Stimulated activated CD4-positive, alpha-beta T cell treated with anti-CD3 and anti-CD28 coated beads, TNF-alpha, amount 100 ng/mL, for 48 hours (primary cell): ENCODE data around the gene ENO2.

Source experiments
- DNase-seq, 3 donors: peaks; one replicate each; pipeline ENCODE4 v3.0.0-alpha.2; 2020; ENCODE audit warnings: low read depth in 3 of 3

Gene ENO2

DNA sequence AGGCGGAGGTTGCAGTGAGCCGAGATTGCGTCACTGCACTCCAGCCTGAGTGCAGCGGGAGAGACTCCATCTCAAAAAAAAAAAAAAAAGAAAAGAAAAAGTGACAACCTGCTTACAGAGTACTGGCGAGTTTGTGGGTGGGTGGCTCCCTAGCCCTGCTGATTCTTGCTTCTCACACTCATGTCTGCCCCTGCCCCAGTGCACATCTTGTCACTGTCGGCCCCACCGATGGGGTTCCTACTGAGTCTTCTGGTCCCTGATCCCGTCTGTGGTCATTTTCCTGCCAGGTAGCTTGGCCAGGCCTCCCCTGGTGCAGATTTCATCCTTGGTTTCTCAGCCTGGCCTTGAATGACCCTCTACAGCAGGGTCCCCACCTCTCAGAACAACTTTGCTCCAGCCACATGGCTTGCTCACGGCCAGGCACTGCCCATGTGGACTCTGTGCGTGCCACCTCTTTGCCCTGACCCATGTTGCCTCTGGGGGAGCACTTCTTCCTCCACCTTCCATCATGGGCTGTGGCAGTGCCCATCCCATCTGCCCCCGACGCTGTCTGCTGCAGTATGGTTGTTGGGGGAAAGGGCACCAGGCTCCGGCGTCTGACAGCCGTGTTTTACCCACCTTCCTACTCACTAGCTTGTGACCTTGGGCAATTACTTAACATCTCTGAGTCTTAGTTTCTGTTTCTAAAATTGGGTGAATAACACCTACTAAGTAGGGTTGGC lies 34.7 kb downstream of the ENO2 start:
- DNase-seq = no peak

DNA sequence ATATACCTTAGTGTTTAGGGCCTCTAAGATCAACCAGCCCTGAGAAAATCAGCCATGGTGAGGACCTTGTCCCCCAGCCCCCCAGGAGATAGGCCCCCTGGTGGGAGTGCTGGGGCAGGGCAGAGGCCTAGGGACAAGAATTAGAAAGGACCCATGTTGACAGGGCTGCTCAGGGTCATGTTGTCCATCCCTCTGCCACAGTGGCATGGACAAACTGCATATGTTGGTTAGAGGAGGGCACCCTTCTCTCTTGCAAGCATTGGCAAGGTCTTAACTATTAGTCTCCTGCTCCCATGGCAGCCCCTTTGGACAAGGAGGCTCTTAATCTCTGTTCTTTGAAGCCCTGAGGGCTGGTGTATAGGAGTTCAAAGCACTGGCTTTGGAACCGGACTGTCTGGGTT lies 36.0 kb downstream of the ENO2 start:
- DNase-seq = no peak

DNA sequence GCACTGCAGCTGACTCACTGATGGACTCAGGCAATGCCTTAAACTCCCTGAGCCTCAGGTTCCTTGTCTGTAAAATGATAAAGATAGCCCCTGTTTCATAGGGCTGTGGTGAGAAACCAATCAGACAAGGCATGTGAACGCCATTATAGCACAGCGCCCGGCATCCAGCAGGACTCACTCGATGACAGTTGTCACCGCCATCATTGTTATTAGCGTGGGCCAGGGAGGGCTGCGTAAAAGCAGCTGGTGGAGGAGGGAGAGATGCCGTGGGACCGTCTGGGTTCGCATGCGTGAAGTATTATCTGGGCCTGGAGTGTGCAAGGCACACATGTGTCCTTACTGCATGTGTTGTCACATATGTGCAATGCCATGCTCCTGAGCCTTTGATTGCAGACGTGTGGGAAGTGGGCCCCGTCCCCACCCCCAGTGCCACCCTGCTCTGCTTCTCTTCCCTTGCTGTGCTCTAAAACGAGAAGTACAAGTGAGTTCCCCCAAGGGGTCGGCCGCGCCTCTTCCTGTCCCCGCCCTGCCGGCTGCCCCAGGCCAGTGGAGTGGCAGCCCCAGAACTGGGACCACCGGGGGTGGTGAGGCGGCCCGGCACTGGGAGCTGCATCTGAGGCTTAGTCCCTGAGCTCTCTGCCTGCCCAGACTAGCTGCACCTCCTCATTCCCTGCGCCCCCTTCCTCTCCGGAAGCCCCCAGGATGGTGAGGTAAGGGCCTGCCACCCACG lies 36.6 kb downstream of the ENO2 start, which contains the start of gene PTPN6:
Gene PTPN6 (plus strand): TSS at position 546 of the 730 bp plus-strand sequence. CDS start 157 bp downstream, at position 703.
- DNase-seq = no peak

DNA sequence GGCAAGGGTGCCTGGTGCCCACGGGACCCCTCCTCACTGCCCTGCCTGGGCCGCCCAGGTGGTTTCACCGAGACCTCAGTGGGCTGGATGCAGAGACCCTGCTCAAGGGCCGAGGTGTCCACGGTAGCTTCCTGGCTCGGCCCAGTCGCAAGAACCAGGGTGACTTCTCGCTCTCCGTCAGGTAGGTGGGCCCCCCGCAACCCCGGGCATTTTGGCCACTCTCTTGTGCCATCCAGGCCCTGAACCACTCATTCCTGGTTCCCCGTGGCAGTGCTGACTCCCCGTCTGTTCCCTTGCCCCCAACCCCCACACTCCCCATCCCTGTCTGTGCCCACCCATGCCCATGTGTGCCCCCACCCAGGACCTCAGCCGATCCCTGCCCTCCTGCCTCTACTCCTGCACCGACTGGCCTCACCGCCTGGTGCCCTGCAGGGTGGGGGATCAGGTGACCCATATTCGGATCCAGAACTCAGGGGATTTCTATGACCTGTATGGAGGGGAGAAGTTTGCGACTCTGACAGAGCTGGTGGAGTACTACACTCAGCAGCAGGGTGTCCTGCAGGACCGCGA lies 37.3 kb downstream of the ENO2 start:
- no peak for DNase-seq

DNA sequence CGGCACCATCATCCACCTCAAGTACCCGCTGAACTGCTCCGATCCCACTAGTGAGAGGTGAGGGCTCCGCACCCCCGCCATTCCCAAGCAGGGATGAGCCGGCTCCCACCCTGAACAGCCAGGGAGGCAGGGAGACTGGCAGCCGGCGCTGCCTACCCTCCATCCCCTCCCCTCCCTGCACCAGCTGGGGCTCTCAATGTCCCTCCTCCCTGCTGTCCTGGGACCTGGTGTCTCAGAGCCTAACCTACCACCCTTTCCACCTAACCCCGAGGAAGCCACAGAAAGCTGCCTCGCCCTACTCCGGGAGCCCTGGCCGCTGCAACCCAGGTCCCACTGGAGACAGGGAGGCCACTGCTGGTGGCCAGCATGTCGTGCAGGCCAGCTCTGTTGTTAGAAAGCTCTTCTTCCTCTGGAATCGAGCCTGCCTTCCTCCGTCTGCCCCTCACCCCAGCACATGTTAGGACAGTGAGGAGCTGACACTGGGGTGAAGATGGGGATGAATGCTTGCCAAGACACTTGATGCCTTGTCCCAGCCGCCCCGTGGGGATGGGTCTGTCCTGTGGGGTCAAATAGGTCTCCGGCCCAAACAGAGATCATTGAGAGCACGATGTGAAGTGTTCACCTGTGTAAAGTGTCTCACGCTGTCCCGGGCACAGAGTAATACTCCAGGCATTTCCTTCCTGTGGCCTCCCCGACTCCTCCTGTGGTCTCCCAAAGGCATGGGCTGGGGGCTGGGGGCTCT lies 37.9 kb downstream of the ENO2 start:
- no peak for DNase-seq

DNA sequence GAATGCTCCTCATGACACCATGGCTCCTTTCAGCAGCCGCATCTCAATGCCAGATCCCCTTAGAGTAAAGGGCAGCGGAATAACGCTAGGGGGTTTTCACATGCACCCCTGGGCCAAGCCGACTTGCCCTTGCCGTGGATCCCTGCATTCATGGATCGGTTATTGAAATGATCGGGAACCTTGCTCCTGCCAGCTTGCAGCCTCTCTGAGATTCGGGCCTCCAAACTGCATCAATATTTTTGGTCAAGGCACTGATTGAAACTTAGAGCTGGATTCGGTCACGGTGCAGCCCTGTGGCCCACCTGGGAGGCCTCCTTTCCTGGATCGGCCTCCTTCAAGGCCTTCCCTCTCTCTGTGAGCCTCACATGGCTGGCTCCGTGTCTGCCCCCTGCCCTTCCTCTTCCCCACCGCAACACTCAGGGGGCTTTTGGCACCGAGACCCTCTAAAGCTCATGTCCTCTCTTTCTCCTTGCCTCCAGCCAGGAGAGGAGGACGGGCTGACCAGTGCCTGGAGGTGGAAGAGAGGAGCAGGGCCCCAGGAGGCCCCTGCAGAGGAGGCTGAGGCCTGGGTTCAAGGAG lies 38.6 kb downstream of the ENO2 start:
- no peak for DNase-seq

DNA sequence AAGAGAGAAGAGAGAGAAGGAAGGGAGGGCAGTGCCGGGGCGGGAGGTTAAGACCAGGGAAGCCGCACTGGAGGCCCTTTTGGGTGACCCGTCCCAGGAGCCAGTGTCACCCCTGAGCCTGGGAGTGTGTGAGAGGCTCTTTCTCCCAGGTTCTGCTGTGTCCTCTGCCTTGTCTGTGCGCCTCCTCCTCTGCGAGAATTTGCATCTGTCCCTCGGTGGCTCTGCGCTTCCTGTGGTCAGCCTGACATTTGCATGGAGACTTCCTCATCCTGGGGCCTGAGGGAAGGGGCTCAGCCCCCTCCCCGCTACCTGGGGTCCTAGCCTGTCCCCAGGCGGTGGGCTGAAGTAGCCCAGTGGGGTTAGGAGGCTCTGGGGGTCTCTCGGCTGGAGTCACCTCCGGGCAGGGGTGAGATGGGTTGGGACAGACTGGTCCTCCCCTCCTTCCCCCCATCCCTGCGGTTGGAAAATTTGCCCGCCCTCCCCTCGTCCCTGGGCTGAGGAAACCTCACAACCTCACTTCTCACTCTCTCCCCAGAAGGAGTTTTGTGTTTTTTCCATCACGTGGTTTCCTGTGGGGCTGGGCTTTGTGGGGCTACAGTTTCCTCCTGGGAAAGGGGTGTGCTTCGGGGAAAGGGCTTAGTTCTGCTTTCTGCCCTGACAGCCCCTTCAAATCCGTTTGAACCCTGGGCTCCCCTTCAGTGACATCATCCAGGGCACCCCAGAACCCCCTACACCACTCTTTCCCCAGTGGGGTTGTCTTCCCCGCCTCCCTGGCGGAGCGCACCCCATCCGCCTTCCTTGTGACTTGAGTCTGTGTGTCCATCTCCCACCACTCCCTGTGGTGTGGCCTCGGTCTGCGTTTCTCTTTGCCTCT lies 39.3 kb downstream of the ENO2 start:
- peak in 2 of 3 donors; percentile 67 to 68 for DNase-seq

DNA sequence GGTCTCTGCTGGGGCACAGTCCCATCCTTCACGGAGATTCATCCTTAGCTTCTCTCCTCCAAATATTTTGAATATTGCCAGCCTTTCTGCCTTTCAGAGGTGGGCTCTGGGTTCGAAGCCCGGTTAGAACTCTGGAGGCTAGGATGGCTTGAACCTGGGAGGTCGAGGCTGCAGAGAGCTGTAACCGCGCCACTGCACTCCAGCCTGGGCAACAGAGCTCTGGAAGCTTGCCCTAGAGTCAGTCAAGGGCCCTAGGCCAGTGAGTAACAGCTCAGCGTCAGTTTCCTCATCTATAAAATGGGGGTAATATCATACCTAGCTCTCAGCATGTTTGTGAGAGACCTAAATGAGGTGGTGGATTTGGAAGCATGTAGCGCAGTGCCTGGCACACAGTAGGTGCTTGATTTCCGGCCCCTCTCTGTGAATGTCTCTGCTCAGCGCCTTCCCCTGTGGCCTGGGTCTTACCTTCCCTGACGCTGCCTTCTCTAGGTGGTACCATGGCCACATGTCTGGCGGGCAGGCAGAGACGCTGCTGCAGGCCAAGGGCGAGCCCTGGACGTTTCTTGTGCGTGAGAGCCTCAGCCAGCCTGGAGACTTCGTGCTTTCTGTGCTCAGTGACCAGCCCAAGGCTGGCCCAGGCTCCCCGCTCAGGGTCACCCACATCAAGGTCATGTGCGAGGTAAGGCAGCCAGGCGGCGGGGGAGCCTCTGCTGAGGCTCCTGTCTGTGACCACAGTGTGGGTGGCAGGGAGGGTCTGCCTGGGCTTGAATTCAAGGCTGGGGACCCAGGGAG lies 40.1 kb downstream of the ENO2 start:
- no peak for DNase-seq

DNA sequence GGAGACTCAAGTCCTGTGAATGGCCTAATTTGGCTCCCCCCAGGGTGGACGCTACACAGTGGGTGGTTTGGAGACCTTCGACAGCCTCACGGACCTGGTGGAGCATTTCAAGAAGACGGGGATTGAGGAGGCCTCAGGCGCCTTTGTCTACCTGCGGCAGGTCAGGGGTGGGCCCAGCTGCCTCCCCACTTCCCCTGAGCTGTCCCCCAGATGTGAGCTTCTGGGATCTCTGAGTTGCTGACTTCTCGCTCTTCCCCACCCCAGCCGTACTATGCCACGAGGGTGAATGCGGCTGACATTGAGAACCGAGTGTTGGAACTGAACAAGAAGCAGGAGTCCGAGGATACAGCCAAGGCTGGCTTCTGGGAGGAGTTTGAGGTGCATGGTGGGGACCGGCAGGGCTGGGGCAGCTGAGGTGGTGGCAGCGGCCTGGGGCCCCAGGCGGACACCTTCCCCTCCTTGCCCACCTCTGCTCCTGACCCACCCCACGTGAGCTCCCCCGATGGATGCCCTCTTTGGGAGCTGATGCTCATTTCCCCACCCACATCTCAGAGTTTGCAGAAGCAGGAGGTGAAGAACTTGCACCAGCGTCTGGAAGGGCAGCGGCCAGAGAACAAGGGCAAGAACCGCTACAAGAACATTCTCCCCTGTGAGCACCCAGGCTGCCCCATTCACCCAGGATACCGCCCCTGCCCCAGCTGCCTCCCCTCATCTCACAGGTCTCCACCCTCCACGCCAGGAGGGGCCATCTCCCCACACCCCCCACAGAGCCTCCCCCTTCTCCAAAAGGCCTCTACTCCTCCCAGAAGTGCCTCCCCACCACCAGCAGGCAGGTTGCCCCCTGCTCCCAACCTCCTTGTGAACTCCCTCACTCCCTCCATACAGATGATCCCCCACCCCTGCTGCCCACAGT lies 41.0 kb downstream of the ENO2 start:
- no peak for DNase-seq

DNA sequence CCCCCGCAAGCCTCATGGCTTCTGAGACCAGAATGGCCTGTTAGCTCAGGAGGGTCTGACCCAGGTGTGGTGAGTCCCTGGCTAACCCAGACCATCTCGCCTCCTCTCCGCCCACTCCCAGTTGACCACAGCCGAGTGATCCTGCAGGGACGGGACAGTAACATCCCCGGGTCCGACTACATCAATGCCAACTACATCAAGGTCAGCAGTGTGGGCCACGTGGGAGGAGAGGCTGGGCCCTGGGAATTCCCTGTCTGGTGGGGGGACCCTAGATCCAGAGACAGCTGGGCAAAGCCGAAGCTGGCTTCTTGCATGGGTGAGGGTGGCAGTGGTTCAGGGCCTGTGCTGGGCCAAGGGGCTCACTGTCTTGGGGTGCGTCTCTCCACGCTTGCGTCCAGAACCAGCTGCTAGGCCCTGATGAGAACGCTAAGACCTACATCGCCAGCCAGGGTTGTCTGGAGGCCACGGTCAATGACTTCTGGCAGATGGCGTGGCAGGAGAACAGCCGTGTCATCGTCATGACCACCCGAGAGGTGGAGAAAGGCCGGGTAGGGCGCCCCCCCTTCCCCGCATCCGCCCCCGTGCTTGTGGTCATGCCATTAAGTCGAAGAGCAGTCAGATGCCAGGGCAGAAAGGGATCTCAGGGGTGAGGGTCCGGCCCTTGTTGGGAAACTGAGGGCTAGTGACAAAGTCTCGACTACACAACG lies 41.8 kb downstream of the ENO2 start:
- no peak for DNase-seq

DNA sequence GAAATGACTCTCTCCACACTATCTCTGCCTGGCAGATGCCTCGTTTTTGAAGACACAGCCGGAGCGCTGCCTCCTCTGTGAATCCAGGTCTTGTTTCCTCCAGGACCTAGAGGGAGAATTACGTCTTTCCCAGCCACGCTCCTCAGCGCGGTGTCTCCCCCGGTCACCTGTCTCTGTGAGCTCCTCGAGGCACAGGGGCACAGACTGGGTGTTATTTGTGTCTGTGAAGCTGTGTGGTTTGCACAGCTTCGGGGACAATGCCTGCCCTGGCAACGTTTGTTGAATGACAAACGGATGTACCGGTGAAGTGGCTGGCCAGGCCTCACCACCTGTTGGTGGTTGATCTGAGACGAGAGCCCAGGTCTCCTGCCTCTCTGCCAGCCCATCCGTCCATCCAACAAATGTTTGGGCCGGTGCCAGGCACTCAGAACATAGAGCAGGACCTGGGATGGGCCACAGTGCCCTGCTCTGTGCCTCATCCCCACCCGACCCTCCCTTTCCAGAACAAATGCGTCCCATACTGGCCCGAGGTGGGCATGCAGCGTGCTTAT lies 42.8 kb downstream of the ENO2 start:
- DNase-seq = no peak

DNA sequence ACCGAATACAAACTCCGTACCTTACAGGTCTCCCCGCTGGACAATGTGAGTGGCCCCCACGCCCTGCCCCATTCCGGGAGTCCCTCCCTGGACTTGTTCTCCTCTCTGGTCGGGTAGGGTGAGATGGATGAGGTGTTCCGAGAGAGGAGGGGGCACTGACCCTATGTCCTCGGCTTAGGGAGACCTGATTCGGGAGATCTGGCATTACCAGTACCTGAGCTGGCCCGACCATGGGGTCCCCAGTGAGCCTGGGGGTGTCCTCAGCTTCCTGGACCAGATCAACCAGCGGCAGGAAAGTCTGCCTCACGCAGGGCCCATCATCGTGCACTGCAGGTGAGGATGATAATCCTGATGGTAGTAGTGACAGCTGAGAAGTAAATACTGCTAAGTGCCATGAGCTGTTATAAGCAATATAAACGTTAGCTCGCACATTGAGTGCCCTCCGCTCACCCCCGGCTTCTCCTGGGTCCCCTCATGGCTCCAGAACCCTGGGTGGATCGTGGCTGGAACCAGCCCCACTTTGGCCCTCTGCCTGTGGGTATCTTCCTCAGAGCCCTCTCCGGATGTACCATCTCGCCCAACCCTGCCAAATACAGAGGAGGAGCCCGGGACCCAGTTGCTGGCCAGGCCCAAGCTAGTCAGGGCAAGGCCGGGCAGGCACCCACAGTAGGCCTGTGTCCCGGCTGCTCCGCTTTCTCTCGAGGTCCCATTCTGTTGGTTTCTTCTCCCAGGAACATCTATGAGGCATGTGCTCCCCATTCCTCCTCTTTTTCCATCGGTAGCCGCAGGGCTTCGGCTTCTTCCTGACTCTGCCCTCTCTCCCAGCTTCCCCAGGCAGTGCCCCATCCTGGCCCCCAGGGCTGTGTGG lies 43.6 kb downstream of the ENO2 start:
- DNase-seq = no peak

DNA sequence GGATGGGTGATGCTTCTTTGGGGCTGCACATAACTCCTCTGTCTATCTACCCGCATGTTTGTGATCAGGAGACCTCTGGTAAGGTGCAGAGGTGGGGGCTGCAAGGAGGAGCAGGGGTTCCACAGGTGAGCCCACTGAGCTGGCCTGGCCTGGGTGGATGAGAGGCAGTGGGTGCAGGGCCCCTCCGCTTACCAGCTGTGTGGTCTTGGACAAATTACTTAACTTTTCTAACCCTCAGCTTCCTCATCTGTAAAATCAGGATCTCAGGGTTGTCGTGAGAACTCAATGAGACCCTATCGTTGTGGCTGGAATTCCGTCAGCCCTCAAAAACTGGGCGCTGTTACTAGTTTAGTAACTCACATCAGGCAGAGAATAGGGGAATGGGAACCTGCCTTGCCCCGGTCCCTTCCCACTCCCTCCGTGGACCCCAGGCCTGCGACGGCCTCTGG lies 44.3 kb downstream of the ENO2 start:
- DNase-seq = no peak

DNA sequence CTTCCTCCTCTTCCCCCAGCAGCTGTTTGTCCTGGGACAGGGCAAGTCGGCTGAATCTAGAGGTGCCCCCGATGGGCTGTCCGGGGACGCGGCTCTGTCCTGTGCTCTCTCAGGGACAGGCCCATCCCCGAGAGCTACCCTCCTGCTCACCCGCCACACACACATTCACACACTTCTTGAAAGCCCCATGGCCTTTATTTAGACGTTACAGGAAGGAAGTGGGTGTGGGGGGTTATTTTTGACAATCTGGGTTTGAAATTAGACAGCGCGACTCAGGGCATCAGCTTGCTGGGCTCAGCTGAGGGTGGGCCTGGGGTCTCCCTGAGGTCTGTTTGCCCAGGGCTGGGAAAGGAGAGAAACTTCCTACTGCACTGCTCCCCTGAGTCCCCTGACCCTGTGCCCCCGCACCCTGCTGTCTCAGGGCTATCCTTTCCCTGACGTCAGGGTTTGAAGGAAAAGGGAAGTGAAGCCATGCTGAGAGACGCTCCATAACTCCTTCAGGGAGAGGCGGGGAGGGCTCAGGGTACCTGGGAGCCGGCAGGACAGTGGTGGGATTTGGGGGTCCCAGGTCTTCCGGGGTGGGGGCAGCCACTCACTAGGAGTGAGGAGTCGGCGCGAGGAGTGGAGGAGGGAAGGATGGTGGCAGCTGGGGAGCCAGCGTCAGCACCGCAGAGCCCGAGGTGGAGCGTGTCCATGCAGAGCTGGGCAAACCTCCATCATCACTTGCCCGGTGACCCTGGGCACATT lies 44.9 kb downstream of the ENO2 start:
- DNase-seq = no peak

DNA sequence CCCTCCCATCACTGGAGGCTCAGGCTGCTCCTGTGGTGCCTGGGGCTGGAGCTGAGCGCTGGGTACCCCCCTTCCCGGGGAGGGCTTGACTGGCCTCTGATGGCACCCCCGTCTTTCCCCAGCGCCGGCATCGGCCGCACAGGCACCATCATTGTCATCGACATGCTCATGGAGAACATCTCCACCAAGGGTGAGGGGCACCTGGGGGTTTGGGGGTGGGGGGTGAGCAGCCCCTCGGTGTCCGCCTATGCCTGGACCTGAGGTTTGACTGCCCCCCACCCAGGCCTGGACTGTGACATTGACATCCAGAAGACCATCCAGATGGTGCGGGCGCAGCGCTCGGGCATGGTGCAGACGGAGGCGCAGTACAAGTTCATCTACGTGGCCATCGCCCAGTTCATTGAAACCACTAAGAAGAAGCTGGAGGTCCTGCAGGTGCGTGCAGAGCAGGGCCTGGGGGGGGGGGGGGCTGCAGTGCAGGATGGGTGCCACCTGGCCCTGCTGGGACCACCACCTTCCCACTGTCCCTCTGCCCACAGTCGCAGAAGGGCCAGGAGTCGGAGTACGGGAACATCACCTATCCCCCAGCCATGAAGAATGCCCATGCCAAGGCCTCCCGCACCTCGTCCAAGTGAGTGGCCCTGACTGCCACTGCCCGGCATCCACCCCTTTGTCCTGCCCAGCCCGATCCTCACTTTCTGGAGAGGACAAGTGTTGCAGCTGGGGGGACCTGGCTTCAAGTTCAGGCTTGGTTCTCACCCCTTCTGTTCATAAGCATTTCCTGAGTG lies 45.6 kb downstream of the ENO2 start:
- no peak for DNase-seq
